Thyroid gland (tissue), 4 donors: Measurements from ENCODE around the gene ZBTB8A. TPM values are rescaled to one million over a fixed set of nuclear protein-coding genes. Genes with fewer than 3 reads are reported as not detected.
"Not testable (repeated sequence)": the region's sequence is repeated elsewhere in the genome, so short reads cannot be mapped to it uniquely, and the experiment has no call there.

Experiments
- DNase-seq, 2 donors: peaks; one replicate each; pipeline ENCODE4 v3.0.0-alpha.2; 2019
- H3K27ac ChIP-seq, 3 donors: fragments of 200-600 bp; sonication (generic); 1 replicate in 2 of 3; 2 replicates in 1 of 3; pipeline ENCODE4 v1.5.1; 2016 to 2019; ENCODE audit warnings: mild to moderate bottlenecking in 1 of 3, moderate library complexity in 1 of 3
- H3K27me3 ChIP-seq: fragments of 200-600 bp; sonication (generic); one replicate; pipeline ENCODE4 v1.5.1; 2019
- H3K36me3 ChIP-seq, 2 donors: fragments of 200-600 bp; sonication (generic); one replicate each; pipeline ENCODE4 v1.5.1; 2016 to 2019
- H3K4me1 ChIP-seq, 2 donors: fragments of 200-600 bp; sonication (generic); one replicate each; pipeline ENCODE4 v1.5.1; 2017 to 2019
- H3K4me3 ChIP-seq, 3 donors: fragments of 200-600 bp; sonication (generic); replicated peaks in 1 of 3; 1 replicate in 2 of 3; 2 replicates in 1 of 3; pipeline ENCODE4 v1.5.1; 2016; ENCODE audit warnings: mild to moderate bottlenecking in 1 of 3
- H3K9me3 ChIP-seq: fragments of 200-600 bp; sonication (generic); one replicate; pipeline ENCODE4 v1.5.1; 2017
- CTCF ChIP-seq, 6 experiments: fragments of 200-600 bp in 3 of 6; fragments of 450-650 bp in 3 of 6; sonication (generic) in 3 of 6; IDR thresholded peaks; one replicate each; pipeline ENCODE4 v1.5.1; 2016 to 2019; ENCODE audit warnings: antibody characterized with exemption in 6 of 6, mild to moderate bottlenecking in 2 of 6, inconsistent platforms in 1 of 6, moderate library complexity in 1 of 6
- POLR2A ChIP-seq, 2 donors: fragments of 450-650 bp; IDR thresholded peaks; one replicate each; pipeline ENCODE4 v1.6.1; 2017; ENCODE audit warnings: antibody characterized with exemption in 2 of 2, mild to moderate bottlenecking in 2 of 2, moderate library complexity in 1 of 2
- WGBS, 2 donors: methylation state at CpG; one replicate each; pipeline ENCODE4 v1.1.5; 2017; 5-methylcytosine and 5-hydroxymethylcytosine counted together
- intact Hi-C: fragments of 100-400 bp; cut with DNase I; formaldehyde crosslinking; loops from one replicate; pipeline ENCODE4 v1.15.1; 2023
- total RNA-seq, 4 donors: library from RNA; depleted of rRNA; stranded (reverse); fragments of >200 nt; gene quantifications; one replicate each; pipeline ENCODE4 v1.2.3, GENCODE V29; 2016

ZBTB8A gene
- total RNA-seq, 4 donors from 2014 or later = 10.6 to 20.6 (median 12.6) TPM

- no peak overlapping the region for H3K27ac ChIP-seq
- DNase-seq = no peak
- H3K4me3 ChIP-seq = no peak overlapping the region
- H3K27me3 ChIP-seq = no peaks in the 10 kb centered on the region
- no peak for TF ChIP-seq CTCF (IDR thresholded peaks at IDR 0.05)
- no peak for TF ChIP-seq POLR2A (IDR thresholded peaks at IDR 0.05)
- WGBS, 2 donors = 95 to 98% methylated on average over 2 of the region's 2 CpGs
- intact Hi-C loops = no loop called here
- H3K9me3 ChIP-seq = no peaks in the 10 kb centered on the region
- no peaks in the 10 kb centered on the region for H3K36me3 ChIP-seq
- peaks cover 0 to 9% of the 10 kb centered on the region in 2 donors for H3K4me1 ChIP-seq
Measured at GRCh38 chr1:32541064-32541566, 1.9 kb downstream of the ZBTB8A start.

- Histone ChIP-seq H3K36me3 (no peaks in the 10 kb centered on the region), H3K27ac (no peak overlapping the region), H3K4me3 (no peak overlapping the region), H3K4me1 (no peaks in the 10 kb centered on the region), H3K27me3 (no peaks in the 10 kb centered on the region), H3K9me3 (no peaks in the 10 kb centered on the region)
- intact Hi-C loops = no loop called here
- 92% methylated on average over 4 of the region's 4 CpGs for WGBS, 2 donors
- TF ChIP-seq POLR2A (IDR thresholded peaks at IDR 0.05) (no peak), CTCF (IDR thresholded peaks at IDR 0.05) (no peak)
- no peak for DNase-seq
Measured at GRCh38 chr1:32546611-32547010, 7.4 kb downstream of the ZBTB8A start.

GRCh38 chr1:32549616-32550015 lies 10.4 kb downstream of the ZBTB8A start:
- H3K36me3 ChIP-seq = no peaks in the 10 kb centered on the region
- no peak overlapping the region for H3K27ac ChIP-seq
- intact Hi-C loops = no loop called here

GRCh38 chr1:32554288-32554687 lies 15.1 kb downstream of the ZBTB8A start:
- Histone ChIP-seq H3K27me3 (no peaks in the 10 kb centered on the region), H3K9me3 (no peaks in the 10 kb centered on the region), H3K4me3 (no peak overlapping the region), H3K36me3 (peaks cover 0 to 2% of the 10 kb centered on the region in 2 donors), H3K4me1 (no peaks in the 10 kb centered on the region), H3K27ac (no peak overlapping the region)
- DNase-seq = no peak
- intact Hi-C loops = no loop called here
- TF ChIP-seq CTCF (IDR thresholded peaks at IDR 0.05) = no peak
- WGBS, 2 donors = 94 to 96% methylated on average over 3 of the region's 3 CpGs

More at GRCh38 chr1:32549616-32550015, 10.4 kb downstream of the ZBTB8A start:
- no peaks in the 10 kb centered on the region for H3K9me3 ChIP-seq
- WGBS, 2 donors = 77 to 81% methylated on average over 3 of the region's 3 CpGs
- H3K4me3 ChIP-seq = no peak overlapping the region
- DNase-seq = no peak
- H3K27me3 ChIP-seq = no peaks in the 10 kb centered on the region
- no peaks in the 10 kb centered on the region for H3K4me1 ChIP-seq
- no peak for TF ChIP-seq CTCF (IDR thresholded peaks at IDR 0.05)
- no peak for TF ChIP-seq POLR2A (IDR thresholded peaks at IDR 0.05)

DNA sequence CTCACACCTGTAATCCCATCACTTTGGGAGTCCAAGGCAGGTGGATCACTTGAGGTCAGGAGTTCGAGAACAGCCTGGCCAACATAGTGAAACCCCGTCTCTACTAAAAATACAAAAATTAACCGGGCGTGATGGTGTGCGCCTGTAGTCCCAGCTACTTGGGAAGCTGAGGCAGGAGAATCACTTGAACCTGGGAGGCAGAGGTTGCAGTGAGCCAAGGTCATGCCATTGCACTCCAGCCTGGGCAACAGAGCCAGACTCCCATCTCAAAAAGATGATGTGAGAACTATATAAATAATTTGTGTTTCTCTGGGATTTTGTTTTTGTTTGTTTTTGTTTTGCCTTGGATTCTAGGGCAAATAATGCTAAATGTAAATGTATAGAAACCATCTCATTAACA lies 17.8 kb downstream of the ZBTB8A start:
- H3K4me3 ChIP-seq, DNase-seq, H3K36me3 ChIP-seq, H3K4me1 ChIP-seq, H3K27ac ChIP-seq, H3K27me3 ChIP-seq, intact Hi-C loops, H3K9me3 ChIP-seq: not testable (repeated sequence)
- 97% methylated on average over 5 of the region's 5 CpGs for WGBS, 2 donors

GRCh38 chr1:32557812-32558211 lies 18.6 kb downstream of the ZBTB8A start:
- WGBS, 2 donors = 98 to 100% methylated on average over 1 of the region's 1 CpG
- H3K27me3 ChIP-seq = no peaks in the 10 kb centered on the region
- no peak overlapping the region for H3K4me3 ChIP-seq
- peaks cover 0 to 2% of the 10 kb centered on the region in 2 donors for H3K36me3 ChIP-seq
- intact Hi-C loops = no loop called here
- no peak overlapping the region for H3K27ac ChIP-seq
- DNase-seq = no peak
- no peaks in the 10 kb centered on the region for H3K4me1 ChIP-seq
- TF ChIP-seq POLR2A (IDR thresholded peaks at IDR 0.05) = no peak
- no peak for TF ChIP-seq CTCF (IDR thresholded peaks at IDR 0.05)
- H3K9me3 ChIP-seq = no peaks in the 10 kb centered on the region
